NCI-H2029 (cell line): Measurements from ENCODE around the gene POLR3E.
"Not testable (repeated sequence)": the region's sequence is repeated elsewhere in the genome, so short reads cannot be mapped to it uniquely, and the experiment has no call there.

Source experiments
- DNase-seq: peaks from one replicate; lab custom pipeline; 2025; lab: John Stamatoyannopoulos, UW

POLR3E gene

GRCh38 chr16:22330326-22330725, 33.1 kb downstream of the POLR3E start:
- DNase-seq = no peak

GRCh38 chr16:22333457-22333994, 36.3 kb downstream of the POLR3E start:
- no peak for DNase-seq

- no peak for DNase-seq
These were observed 38.5 kb downstream of the POLR3E start for GRCh38 chr16:22335668-22336246.

- DNase-seq = no peak
These were observed 39.4 kb downstream of the POLR3E start for GRCh38 chr16:22336581-22336980.

- DNase-seq = no peak
These were observed 39.8 kb downstream of the POLR3E start for GRCh38 chr16:22337045-22337444.

- no peak for DNase-seq
These were observed 40.8 kb downstream of the POLR3E start for GRCh38 chr16:22337849-22338635.

- no peak for DNase-seq
These were observed 43.7 kb downstream of the POLR3E start for GRCh38 chr16:22340945-22341344.

GRCh38 chr16:22342082-22342481, 44.9 kb downstream of the POLR3E start:
- no peak for DNase-seq

GRCh38 chr16:22346483-22346882, 49.3 kb downstream of the POLR3E start:
- no peak for DNase-seq

GRCh38 chr16:22347100-22347820, 50.1 kb downstream of the POLR3E start:
- no peak for DNase-seq

- DNase-seq = no peak
These were observed 51.1 kb downstream of the POLR3E start for GRCh38 chr16:22348291-22348690.

- DNase-seq = not testable (repeated sequence)
These were observed 53.8 kb downstream of the POLR3E start for GRCh38 chr16:22351017-22351416.

- no peak for DNase-seq
These were observed 54.9 kb downstream of the POLR3E start for GRCh38 chr16:22352140-22352539.

- DNase-seq = no peak
These were observed 55.5 kb downstream of the POLR3E start for GRCh38 chr16:22352723-22353122.

- DNase-seq = no peak
These were observed 56.1 kb downstream of the POLR3E start for GRCh38 chr16:22353191-22353919.

GRCh38 chr16:22353933-22354541, 56.8 kb downstream of the POLR3E start:
- no peak for DNase-seq

- no peak for DNase-seq
These were observed 58.3 kb downstream of the POLR3E start for GRCh38 chr16:22355487-22355908.

GRCh38 chr16:22356930-22357634, 59.9 kb downstream of the POLR3E start:
- DNase-seq = no peak

- no peak for DNase-seq
These were observed 60.4 kb downstream of the POLR3E start for GRCh38 chr16:22357635-22357971.

GRCh38 chr16:22358000-22358399, 60.8 kb downstream of the POLR3E start:
- DNase-seq = no peak

GRCh38 chr16:22359679-22360078, 62.5 kb downstream of the POLR3E start:
- no peak for DNase-seq
